Stimulated activated CD4-positive, alpha-beta T cell treated with anti-CD3 and anti-CD28 coated beads, Interleukin-2, amount 100 ng/mL, for 4 hours (primary cell): ENCODE data around the gene C1orf116.

Experiments used
- DNase-seq: peaks from one replicate; pipeline ENCODE4 v3.0.0-alpha.2; 2020; ENCODE audit warnings: low read depth

Gene C1orf116

DNA sequence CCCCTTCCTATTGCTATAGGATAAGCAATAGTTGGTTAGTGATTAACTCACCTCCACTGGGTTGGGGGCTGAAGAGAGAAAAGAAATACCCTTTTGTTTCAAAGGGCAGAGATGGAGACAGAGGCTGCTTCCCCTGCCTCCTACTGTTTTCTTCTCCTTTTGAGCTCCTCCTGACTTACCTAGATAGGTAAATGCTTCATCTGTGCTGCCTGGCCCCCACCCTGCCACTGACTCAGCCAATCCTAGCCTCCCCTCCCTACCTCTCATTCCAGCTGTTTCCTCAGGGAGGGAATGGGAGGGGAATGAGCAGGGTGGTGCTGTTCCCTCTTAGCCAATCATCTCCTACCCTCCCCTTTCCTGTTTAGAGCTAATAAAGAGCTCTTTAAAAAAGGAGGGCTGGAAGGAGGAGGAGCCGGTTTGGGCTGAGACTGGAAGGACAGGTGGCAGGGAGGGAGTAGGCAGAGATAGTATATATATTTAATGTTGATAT is at the start of gene C1orf116:
Gene C1orf116, minus strand, starts transcription at position 229 of the 490 bp plus-strand sequence. CDS start 5,158 bp downstream, outside the sequence.
- no peak for DNase-seq

DNA sequence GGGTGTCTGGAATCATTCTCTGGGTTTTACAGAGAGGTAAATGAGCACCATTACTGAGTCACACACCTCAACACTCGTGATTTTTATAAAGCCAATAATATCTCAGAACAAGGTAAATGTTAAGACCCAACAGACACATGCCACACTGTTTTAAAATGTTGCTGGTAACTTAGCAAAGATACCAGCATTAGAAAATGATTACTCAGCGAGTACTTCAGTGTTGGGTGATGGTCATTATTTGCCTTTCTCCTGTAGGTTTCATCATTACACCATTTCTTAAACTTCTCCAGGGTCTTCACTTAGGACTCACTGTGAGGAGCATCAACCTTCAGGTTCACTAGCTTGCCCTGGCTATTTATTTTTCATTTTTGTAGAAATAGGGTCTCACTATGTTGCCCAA is 49.2 kb upstream of the C1orf116 start:
- DNase-seq: no peak

DNA sequence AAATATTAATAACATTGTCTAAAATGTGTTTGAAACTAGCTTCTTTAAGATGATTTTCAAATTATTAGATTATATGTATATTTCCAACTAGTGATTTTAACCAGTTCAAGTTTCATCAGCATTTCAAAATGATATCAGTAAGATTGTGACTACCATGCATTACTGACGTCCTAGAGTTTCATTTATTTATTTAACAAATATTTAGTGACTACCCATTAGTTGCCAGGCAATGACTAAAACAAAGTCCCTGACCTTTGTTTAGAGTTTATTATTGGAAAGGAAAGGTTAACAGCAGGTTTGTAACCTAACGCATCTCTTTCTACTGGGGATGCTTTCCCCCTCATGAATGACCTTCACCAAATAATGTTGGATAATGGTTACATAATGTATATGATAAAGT is 48.5 kb upstream of the C1orf116 start:
- DNase-seq: no peak

DNA sequence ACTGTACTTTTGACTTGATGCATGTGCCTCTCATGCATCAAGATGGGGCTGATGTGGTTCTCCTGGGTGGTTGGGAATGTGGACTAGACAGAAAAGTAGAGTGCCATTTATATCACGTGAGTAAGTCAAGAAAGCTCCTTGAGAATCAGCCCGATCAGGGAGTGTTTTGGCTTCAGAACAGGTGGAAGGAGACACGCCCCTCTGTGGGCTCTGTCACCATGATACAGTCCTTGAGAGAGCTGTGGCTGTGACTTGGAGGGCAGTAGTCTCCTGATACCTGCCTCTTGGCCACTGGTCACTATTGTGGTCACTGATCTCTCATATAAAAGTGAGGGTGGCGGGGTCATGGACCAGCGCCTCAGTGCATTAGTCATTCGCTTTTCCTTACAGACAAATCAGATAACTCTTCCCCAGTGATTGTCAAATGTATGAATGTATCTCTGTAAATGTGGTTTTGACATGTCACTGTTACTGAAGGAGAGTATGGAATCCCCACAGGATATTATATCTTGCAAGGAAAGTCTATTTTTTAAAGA is 47.2 kb upstream of the C1orf116 start:
- no peak for DNase-seq

DNA sequence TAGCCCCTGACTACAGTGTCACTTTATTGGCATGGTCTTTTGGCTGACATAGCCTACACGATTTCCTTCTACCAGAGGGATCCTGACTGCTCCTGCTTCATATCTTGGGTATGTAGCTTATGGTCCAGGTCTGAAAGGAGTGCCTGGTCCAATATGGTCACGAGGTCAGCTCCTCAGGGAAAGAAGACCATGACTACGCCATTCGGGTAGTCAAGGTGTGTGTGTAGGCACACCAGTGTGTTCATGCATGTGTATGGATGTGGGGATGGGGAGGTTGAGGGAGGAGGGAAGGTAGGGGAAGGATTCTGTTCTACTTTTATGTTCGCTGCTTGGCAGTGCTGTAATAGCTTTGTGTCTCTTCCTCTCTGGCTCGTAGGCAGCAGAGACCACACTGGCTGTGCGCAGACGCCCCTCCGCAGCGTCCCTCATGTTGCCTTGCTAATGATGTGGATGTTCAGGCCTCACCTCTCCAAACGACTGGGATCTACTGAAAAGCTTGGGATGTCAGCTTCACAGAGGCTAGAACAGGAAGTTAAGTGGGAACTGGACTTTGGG is 46.1 kb upstream of the C1orf116 start:
- DNase-seq: no peak

DNA sequence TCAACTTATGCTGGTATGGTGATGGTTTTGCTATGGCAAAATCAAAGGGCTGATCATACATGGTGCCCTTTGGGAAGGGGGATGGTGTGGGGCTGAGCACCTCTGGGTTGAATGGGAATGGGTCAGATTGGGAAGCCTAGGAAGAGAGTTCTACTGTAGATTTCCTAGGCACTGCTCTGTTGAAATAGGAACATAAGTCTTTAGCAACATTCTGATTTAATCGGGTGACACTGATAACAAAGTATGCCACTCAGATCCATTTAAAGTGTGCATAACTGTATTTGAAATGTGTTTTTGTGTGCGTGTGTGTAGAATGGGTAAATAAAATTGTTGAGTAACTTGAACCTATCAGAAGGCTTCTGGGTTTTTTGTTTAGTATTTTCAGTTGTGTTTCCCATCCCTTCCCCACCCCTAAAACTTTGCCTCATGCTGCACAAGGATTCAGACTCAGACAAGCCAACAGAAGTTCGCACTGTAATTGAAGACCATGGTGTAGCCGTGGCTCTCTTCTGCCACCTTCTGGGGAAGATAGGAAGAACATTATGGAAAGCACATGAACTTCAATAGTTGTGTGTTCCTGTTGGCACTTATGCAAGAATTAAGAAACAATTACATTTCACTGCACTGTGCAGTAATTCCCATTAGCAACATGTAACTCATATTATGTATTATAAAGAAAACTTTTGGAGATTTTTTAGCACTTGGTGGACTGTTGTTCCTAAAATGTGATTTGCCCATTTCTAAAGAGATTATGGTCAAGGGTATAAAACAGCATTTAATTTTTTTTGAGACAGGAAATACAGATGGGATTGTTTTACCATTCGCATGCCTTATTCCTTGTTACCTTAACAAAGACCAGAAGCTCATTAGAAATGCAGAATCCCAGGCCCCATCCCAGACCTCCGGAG is 45.2 kb upstream of the C1orf116 start:
- DNase-seq: peak; percentile 45

DNA sequence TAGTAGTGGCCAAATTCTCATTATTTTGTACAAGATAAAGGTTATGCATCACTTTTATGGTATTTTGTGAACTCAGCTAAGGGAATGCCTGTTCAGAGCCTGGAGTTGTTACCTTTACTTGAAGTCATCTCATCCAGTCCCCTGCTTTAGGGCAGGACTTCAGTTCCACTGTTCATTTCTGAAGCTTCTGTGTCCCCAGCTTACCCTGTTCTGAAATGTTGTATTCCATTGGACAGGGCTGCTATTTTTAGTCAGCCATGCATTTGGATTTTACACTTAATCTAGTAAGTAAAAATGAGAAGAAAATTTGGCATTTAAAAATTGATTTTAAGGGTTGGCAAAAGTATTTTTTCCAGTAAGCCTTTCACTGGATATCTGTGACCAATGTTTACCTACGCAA is 44.5 kb upstream of the C1orf116 start:
- no peak for DNase-seq

DNA sequence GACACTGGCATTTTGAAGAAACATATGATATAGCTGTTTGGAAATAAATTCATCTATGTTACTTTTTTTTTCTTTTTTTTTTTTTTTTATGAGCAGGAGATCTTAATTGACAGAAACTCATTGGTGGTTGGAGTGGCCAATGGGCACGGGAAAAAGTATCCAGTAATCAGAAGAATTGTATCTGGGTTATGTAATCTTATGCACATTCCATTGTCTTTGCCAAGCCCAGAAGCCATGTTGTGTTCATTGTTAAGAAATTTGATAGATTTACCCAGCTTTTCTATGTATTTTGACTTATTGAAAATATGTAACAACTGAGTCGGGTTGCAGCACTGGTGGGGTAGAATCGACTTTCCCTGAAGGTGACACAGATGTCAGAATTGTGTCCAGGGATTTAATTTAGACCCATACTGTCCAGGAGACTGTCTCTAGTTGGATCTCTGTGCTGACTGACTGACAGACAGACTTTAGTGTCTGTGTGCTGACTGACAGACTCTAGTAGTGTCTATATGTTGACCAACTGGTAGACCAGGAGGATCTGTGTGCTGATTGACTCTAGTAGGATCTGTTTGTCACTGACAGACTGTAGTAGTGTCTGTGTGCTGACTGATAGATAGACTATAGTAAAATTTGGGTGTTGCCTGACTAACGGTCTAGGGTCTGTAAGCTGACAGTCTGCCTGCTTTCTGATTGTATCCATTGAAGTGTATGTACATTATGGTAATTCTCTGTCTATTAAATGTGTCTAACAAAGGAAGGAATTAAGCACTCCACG is 43.8 kb upstream of the C1orf116 start:
- no peak for DNase-seq

DNA sequence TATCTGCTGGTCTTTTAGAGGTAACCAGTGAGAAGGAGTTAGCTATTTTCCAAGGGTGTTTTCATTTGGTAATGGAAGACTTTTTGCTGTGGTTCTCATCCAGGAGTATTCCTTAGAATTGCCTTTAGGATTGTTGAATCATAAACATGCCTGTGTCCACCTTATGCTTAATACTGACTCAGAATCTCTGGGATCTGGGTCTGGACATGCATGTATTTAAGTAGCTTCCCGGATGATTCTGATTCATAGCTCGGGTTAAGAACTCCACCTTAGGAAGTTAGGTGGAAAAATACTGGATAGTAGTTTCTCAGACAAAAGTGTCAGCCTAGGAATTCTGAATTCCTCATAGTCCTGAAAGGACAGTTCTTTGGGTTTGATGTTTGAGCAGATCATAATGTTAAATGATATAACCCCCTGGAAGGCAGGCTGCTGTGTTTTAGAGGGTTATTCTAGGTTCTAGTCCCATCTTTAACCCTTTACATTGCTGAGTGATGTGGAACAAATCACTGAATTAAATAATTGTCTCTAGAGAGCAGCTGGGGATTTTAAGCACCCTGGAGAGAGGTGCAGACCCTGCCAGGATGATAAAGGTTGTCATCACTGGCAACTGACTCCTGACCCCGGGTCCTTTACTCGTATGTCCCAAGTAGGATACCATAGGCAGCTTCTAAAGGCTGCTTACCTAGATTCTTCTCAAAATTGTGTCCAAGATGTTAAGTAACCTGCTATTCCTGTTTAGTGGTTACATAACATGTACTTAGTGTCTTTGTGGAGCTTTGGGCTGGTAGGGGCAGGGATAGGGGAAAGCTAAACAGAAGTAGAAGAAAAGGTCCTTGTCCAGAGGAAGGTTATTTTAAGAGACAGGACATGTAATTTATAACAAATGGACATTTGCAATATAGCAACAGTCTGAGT is 41.6 kb upstream of the C1orf116 start:
- no peak for DNase-seq

DNA sequence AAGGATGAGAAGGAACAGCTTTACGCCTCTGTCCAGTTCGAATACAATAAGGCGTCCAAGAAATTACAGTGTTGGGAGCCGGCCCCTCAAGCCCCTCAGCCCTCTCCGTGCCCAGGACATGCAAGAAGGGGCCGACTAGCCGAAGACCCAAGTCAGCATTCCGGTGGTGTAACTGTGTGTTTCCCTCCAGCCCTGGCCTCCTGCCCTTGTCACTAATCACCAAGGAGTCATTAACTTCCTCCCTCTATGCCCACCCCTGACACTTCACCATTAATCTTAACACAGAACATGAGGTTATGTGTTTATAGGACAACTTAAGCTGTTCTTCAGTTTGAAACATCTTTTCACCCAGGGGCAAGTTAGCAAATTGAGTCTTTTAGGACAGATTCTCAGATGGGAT is 39.7 kb upstream of the C1orf116 start:
- DNase-seq: no peak

DNA sequence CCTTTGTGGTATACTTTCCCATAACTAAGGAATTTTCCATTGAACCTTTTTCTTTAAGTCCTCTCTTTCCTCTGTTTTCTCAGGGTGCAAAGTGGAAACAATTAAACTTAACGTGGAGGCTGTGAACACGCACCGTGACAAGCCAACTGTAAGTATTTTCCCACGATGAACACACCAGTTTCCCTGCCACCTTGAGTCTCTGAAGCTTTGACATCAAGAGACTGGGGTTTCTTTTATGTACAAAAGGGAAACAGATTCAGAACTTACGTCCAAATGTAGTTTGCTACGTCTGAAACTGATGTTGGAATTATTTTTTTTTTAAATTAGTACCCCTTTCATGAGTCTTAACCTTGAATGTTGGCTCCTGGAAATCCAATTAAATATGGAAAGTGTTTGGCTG is 38.9 kb upstream of the C1orf116 start:
- no peak for DNase-seq

DNA sequence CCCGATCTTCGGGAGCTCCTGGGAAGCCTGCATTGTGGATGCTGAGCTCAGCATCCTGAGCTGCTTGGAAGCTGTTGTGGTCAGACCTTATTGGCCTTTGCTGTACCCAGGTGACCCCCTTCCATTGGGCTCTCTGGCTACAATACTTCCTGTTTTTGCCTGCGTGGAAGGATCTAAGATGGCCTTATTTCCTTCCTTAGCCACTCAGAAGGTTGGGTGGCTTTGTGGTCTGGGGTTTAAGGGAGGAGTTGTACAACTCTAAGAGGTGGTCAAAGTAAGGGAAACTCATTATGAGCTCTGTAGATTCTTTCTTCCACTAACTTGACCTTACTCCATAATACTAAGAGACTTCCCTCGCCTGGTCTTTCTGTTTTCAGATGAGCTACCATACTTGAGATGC is 38.3 kb upstream of the C1orf116 start:
- DNase-seq: no peak

DNA sequence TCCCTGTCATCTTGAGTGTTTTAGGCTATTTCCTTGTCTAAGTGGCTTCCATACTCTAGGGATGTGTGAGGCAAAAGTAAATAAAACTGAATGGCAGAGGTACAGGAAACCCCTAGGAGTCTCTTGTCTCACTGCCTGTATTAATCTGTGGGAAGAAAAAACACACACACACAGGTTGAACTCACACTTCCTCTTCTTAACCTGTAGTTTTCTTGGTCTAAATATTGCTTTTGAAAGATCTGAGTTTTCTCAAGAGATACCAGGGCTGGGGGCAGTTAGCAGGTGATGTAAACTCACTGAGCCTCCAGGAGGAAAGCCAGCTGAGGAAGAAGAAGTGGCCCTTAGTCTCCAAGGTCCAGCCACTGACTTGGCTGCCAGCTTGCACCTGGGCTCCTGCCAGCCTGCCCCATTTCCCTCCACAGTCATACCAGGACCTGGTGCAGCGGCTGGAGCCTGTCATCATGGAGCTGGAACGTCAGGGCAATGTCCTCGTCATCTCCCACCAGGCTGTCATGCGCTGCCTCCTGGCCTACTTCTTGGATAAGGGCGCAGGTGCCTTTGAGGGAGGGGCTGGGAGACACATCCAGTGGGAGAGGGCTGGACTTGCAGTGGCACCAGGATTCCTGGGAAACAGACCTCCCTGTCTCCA is 37.4 kb upstream of the C1orf116 start:
- no peak for DNase-seq

DNA sequence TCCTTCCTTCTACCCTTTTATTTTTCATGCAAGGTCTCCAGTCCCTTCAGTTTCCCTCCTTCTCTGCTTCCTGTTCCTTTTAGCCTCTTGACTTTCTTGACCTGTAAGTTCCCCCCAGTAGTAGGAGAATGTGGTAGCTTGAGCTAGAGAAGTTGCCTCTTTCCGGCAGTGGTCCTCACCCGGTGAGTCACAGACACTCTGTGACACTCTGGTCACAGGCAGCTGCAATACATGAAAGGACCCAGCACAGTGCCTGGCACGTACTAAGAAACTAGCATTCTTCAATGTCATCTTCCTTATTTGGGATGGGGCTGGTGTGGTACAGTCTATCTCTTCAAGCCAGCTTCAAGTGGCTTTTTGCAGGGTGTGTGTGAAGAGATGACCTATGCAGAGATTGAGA is 36.5 kb upstream of the C1orf116 start:
- no peak for DNase-seq

DNA sequence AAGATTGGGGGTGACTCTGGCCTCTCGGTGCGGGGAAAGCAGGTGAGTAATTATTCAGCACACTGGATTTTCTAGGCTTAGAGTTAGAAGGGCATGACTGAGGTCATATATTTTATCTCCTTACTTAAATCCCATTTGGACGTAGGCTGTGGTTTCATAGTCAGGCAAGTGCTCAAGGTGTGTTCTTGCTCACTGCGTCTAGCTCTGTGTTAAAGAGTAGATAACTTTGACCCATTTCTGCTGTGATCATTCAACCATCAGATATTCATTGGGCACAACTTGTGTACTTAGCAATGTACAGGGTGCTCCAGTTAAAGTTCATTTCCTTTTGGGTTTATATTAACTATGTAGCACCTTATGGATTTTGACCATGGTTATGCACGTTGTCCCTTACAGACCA is 35.1 kb upstream of the C1orf116 start:
- DNase-seq: no peak

DNA sequence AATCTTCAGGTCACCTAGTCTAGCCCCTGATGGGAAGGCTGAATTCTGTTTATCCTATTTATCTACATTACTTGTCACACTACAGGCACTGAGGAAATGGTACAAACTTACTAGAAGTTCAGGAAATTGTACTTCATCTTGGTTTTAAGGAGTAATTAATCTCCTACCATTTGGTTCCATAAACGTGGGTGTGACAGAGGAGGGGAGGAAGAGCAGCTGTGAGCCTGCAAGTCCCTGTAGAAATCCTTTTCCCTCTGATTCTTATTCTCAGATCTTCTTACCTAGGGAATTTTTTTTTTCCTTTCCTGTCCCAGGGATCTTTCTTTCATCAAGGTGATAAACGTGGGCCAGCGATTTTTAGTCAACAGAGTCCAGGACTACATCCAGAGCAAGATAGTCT is 34.6 kb upstream of the C1orf116 start:
- no peak for DNase-seq

DNA sequence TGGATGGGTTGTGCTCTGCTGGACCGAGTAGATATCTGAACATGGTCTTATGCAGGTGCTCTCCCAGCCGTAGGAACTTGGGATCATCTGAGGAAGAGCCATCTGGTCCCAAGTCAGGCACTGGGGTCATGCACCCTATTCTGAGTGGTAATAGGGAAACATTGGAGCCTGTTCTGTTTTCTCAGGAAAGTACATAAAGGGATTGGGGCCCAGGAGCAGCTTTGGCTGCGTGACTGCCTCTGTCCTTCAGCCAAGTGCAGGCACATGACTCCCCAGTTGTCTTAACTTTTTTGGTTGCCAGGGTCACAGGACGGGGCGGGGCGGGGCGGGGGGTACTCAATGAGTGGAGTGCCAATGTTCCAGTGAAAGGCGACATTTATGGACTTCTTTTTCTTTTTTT is 32.0 kb upstream of the C1orf116 start:
- DNase-seq: no peak

DNA sequence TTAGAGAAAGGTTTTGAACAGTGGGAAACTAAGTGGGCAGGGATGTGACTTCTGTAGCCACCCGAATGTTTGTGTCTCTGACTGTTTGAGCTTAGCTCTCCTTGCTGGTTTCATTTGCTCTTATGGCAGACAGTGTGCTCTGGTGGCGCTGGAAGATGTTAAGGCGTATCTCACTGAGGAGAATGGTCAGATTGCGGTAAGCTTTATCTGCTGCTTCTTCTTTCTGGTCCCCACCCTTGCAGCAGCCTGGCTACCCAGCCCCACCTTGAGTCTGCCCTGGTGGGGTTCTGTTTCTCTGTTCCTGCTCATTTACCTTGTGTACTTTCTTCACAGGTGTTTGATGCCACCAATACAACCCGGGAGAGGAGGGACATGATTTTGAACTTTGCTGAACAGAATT is 30.5 kb upstream of the C1orf116 start:
- DNase-seq: no peak

DNA sequence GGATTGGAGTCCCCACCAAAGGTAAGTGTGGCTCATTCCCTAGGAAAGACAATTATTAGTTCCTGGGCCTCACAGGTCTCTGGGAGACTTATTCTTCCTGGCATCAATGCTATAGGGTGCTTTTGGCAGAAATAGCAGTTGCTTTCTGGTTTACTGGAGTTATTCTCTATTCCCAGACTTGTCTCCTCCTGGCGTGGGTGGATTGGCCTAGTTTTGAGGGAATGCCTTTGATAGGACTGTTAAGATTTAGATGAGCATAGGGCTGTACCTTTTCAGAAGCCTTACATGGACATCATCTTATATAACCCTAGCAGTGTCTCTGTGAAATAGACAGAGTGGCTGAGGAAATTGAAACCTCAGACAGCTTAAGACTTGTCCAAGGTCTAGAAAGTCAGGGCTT is 29.5 kb upstream of the C1orf116 start:
- DNase-seq: no peak

DNA sequence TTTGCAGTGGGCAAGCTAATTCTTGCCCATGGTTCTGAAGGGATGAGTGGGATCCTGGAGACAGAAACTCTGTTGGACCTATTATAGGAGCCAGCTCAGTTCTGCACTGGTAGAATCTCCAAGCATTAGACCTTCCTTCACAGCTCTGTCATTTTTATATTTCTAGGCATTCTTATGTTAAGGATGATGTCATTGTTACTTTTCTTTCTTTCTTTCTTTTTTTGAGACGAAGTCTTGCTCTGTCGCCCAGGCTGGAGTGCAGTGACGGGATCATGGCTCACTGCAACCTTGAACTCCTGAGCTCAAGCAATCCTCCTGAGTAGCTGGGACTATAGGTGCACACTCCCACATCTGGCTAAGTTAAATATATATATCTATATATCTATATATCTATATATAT is 28.0 kb upstream of the C1orf116 start:
- no peak for DNase-seq

DNA sequence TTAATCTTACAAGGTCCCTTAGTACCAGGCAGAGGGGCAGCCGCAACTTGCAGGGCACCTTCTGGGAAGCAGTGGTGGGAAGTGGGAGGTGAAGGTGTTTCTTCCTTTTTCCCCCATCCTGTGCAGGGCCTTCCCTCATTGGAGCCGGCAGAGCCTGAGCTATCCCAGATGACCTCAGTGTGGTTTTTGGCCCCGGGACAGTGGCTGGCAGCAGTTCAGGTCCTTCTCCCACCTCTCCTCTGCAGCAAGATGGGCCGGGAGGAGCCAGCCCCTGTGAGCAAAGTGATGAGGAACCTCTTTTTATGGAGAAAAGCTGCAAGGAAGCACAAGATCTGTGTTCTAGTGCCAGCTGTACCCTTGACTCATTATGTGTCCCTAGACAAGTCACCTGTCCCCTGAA is 27.3 kb upstream of the C1orf116 start:
- no peak for DNase-seq
